MM.1S (cell line): ENCODE measurements around the gene RBKS.

Experiments
- CTCF ChIP-seq: fragments of 300-600 bp; sonication (generic); IDR thresholded peaks from 2 replicates; pipeline ENCODE4 v1.5.1; 2016; ENCODE audit warnings: antibody characterized with exemption, low read length, mixed read lengths
- EZH2phosphoT487 ChIP-seq: fragments of 300-600 bp; sonication (generic); IDR thresholded peaks from 2 replicates; pipeline ENCODE4 v1.6.1; 2018; ENCODE audit warnings: antibody characterized with exemption, low read length

GRCh38 chr2:27889774-27890145 is 427 bp downstream of the RBKS start:
- no peak for TF ChIP-seq CTCF
- no peak for TF ChIP-seq EZH2phosphoT487
